GM13976 (cell line): ENCODE results near the gene PHACTR1.

ENCODE experiments used
- DNase-seq: peaks from one replicate; pipeline ENCODE4 v3.0.0; 2012; ENCODE audit warnings: low spot score
- in situ Hi-C: fragments of 300-500 bp; cut with MboI; formaldehyde crosslinking; loops from one replicate; pipeline ENCODE4 v1.12.0; 2022; ENCODE audit warnings: low sequenced_read_pairs, mixed read lengths, inconsistent platforms; ENCODE audit not compliant: unreplicated experiment
- TF ChIP-seq, protein P1 (sequence below): IDR thresholded peaks from 2 replicates; pipeline ENCODE4 v1.5.1; 2012; ENCODE audit warnings: borderline replicate concordance, mild to moderate bottlenecking; ENCODE audit not compliant: insufficient read depth; ENCODE audit errors: extremely low read depth, missing control alignments, control extremely low read depth

PHACTR1 gene

DNA sequence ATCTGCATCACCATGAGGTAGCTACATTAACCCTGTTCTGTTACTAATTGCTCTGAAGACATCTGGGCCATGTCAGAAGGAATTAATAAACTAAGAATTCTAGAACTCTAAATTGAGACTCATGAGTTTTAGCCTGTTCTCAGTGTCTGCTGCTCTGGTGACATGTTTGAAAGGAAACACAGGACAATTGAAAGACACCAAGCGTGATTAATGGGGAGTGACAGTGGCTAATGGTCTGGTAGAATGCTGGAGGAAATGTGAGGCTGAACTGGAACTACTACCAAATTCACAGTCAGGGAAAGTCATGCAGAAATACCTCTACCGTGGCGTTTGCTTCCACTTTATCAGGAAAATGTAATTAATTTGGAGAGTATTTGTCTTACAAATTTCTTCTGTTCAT is 471.7 kb downstream of the PHACTR1 start:
- DNase-seq: no peak
- TF ChIP-seq, protein P1, sequence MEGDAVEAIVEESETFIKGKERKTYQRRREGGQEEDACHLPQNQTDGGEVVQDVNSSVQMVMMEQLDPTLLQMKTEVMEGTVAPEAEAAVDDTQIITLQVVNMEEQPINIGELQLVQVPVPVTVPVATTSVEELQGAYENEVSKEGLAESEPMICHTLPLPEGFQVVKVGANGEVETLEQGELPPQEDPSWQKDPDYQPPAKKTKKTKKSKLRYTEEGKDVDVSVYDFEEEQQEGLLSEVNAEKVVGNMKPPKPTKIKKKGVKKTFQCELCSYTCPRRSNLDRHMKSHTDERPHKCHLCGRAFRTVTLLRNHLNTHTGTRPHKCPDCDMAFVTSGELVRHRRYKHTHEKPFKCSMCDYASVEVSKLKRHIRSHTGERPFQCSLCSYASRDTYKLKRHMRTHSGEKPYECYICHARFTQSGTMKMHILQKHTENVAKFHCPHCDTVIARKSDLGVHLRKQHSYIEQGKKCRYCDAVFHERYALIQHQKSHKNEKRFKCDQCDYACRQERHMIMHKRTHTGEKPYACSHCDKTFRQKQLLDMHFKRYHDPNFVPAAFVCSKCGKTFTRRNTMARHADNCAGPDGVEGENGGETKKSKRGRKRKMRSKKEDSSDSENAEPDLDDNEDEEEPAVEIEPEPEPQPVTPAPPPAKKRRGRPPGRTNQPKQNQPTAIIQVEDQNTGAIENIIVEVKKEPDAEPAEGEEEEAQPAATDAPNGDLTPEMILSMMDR: no peak
- in situ Hi-C loops: loop anchor here (25.0 kb wide), 1 partner anchor 399 kb away; no protein-coding TSS in a partner anchor

DNA sequence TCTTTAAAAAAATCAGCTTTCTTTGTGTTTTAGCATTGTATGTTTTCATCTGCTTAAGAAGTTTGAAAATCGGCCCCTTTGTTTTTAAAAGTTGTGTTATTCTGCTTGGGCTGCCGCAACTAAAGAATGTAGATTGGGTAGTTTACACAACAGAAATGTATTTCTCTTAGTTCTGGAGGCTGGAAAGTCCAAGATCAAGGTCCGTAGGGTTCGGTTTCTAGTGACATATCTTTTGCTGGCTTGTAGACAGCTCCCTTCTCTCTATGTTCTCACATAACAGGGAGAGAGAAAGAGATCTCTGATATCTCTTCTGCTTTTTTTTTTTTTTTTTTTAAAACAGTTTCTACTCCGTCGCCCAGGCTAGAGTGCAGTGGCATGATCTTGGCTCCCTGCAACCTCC is 473.1 kb downstream of the PHACTR1 start:
- TF ChIP-seq, protein P1: no peak
- in situ Hi-C loops: loop anchor here (10.0 to 25.0 kb wide), 2 partner anchors 145 to 398 kb away; no protein-coding TSS in a partner anchor
- no peak for DNase-seq

DNA sequence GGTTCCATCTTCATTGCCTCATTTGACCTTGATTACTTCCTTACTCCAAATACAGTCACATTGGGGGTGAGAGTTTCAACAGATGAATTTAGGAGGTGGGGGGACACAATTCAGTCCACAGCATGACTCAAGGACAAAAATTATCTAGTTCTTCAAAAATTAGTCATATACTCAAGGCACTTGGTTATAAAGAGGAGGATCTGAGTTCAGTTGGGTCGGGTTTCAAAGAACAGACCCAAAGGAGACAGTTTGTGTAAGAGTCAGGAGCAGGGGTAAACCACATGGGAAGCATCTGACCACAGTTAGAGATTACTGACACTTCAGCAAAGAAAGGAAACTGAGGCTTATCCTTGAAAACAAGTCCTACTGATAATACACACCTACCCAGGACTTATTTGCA is 473.8 kb downstream of the PHACTR1 start:
- TF ChIP-seq, protein P1: no peak
- DNase-seq: no peak
- in situ Hi-C loops: loop anchor here (10.0 to 25.0 kb wide), 2 partner anchors 144 to 397 kb away; no protein-coding TSS in a partner anchor

- in situ Hi-C loops: loop anchor here (10.0 to 25.0 kb wide), 2 partner anchors 143 to 396 kb away; no protein-coding TSS in a partner anchor
- DNase-seq: no peak
- TF ChIP-seq, protein P1: no peak
Observed at GRCh38 chr6:13191461-13191860, 474.9 kb downstream of the PHACTR1 start.

DNA sequence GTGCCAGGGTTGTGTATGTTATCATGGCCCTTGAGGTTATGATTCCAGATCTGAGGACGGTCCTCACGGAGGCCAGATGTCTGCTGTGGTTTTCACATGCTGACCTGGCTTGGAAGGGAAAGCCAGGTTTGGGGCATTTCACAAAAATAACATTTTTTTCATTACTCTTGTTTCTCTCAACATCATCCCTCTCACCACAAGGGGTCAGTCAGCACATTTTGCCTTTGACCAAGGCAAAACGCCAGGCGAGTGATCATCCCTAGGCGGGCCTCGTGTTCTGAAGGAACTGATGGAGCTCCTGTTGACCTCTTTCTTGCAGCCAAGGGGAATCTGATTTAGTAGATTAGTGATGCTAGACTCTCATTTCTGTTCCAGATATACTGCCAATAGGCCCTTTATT is 478.3 kb downstream of the PHACTR1 start:
- TF ChIP-seq, protein P1: peak; percentile 70
- peak; percentile 78 for DNase-seq
- in situ Hi-C loops: loop anchor here (10.0 to 25.0 kb wide), 2 partner anchors 140 to 392 kb away; no protein-coding TSS in a partner anchor

- in situ Hi-C loops: loop anchor here (10.0 to 25.0 kb wide), 2 partner anchors 139 to 391 kb away; no protein-coding TSS in a partner anchor
- no peak for DNase-seq
- TF ChIP-seq, protein P1: no peak
Observed at GRCh38 chr6:13195803-13196202, 479.2 kb downstream of the PHACTR1 start.
